Epithelial cell of proximal tubule (primary cell): ENCODE data around the gene ATOH7. TPM values are rescaled to one million over a fixed set of nuclear protein-coding genes. Genes with fewer than 3 reads are reported as not detected.

Experiments used
- DNase-seq: peaks from one replicate; pipeline ENCODE4 v3.0.0-alpha.2; 2011; ENCODE audit warnings: low read depth
- H3K4me3 ChIP-seq: 2 replicates; pipeline ENCODE4 v1.5.1; 2011; ENCODE audit warnings: low read depth, mild to moderate bottlenecking, low read length
- total RNA-seq: library from RNA; depleted of rRNA; stranded (reverse); fragments of >200 nt; gene quantifications from 2 replicates; pipeline ENCODE4 v1.2.3, GENCODE V29; 2015
- TF ChIP-seq, protein P1 (sequence below): conservative IDR thresholded peaks from 2 replicates; pipeline ENCODE4 v1.5.1; 2012; ENCODE audit warnings: low read depth, mild to moderate bottlenecking, low read length

The ATOH7 gene
- total RNA-seq, 1 donor from 2014 or later = not detected

DNA sequence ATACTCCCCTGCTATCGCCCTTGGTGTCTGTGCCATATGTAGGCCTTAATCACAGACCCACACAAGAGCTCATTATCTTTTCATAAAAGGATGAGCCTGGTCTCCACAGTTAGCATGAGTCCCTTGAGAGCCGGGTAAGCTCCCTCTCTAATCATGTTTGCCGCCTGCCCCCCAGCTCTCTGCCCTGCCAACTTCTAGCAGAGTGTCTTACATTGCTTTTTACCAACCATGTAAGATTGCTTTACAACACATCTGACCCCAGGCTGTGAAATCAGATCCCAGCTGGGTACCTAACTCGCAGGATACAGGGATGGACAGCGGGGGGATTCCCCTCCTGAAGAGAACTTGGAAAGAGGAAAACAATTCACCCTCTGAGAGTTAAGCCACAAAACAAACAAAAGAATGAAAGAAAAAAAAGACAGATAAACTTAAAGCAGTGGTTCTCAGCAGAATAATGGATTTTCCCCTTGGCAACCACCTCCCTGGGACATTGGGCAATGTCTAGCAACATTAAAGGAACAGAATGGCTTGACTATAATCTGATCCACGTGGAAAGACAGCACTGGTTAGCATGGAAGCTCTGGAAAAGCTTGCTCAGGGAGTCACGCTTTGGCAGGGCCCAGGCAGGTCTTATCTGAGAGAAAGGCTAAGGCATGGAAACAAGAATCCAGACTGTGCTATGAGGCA lies 39.4 kb upstream of the ATOH7 start:
- no peak overlapping the region for H3K4me3 ChIP-seq
- TF ChIP-seq, protein P1, sequence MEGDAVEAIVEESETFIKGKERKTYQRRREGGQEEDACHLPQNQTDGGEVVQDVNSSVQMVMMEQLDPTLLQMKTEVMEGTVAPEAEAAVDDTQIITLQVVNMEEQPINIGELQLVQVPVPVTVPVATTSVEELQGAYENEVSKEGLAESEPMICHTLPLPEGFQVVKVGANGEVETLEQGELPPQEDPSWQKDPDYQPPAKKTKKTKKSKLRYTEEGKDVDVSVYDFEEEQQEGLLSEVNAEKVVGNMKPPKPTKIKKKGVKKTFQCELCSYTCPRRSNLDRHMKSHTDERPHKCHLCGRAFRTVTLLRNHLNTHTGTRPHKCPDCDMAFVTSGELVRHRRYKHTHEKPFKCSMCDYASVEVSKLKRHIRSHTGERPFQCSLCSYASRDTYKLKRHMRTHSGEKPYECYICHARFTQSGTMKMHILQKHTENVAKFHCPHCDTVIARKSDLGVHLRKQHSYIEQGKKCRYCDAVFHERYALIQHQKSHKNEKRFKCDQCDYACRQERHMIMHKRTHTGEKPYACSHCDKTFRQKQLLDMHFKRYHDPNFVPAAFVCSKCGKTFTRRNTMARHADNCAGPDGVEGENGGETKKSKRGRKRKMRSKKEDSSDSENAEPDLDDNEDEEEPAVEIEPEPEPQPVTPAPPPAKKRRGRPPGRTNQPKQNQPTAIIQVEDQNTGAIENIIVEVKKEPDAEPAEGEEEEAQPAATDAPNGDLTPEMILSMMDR = no peak
- DNase-seq = no peak

GRCh38 chr10:68269562-68270290 lies 37.8 kb upstream of the ATOH7 start:
- TF ChIP-seq, protein P1 = no peak
- no peak for DNase-seq

GRCh38 chr10:68261132-68261856 lies 29.4 kb upstream of the ATOH7 start:
- TF ChIP-seq, protein P1 = no peak
- peak; percentile 23 for DNase-seq
- no peak overlapping the region for H3K4me3 ChIP-seq

More at GRCh38 chr10:68269562-68270290, 37.8 kb upstream of the ATOH7 start:
- no peak overlapping the region for H3K4me3 ChIP-seq

DNA sequence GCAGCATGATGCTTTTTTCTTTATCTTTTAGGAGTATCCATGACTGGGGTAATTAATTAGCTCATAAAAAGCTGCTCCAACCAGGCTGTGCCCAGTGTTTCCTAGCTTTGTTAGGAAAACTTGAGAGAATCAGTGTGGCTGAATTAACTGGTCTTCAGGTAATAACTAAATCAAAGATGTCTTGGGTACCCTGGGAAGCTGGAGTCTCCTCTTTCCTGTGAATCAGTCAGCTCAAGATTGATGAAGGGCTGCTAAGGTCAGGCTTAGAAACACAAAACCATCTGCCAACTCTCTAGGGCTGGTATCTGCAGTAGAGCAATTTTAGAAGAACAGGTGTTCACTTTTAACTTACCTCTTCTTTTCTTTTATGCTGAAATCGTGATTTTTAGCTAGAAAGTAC lies 21.4 kb upstream of the ATOH7 start:
- DNase-seq = no peak
- no peak overlapping the region for H3K4me3 ChIP-seq
- TF ChIP-seq, protein P1 = no peak

DNA sequence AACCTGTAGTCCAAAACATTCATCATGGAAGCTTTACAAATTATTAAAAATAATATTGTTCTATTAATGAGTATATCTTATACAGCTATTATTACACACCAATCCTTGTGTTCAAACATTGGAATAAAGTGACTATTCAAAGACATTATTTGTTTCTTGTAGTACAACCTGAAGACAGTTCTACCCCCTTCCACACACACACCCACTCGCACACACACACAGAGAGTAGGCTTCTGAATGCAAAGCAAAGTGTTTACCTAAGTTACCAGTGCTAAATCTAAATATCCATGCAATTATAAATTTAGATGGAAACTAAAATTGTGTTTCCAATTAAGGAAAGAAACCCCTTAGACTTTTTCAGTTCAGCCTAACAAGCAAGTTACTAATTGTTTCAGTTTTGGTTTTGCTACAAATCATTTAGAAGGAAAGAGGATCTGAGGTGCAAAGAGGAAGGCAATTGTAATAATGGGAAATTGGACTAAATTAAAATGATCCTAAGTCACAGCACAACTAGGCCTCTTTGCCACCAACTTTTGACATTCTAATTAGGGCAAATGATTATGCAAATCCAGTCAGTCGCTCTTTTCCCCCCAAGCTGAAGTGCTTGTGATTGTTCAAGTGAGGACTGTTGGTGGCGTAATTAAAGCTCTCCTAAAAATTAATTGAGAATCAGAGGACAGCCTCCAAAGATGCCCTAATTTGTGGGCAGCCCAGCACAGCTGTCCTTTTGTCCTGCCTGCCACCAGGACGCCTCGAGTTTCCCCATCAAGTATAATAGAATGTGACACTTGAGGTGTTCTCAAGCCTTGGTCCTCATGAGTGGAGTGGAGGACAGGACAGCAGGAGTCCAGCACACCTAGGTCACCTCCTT lies 19.9 kb upstream of the ATOH7 start:
- TF ChIP-seq, protein P1 = no peak
- no peak overlapping the region for H3K4me3 ChIP-seq
- no peak for DNase-seq

DNA sequence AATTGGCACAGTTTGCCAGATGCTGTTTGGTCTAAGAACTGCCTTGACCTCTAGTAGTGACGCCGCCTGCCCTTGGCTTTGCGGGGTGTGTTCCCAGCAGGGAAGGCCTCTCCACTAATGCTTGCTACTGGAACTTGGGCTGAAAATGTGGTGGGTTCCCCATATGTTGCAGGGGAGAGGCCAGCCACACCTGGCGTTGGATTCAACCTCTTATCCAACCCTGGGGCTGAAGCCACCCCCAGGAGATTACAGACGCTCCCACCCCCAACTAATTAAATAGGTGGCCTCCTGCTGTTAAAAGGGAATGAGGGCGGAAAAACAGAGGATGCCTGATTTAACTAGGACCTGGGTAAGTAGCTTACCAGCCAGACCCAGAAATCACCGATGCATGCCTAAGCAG lies 19.2 kb upstream of the ATOH7 start:
- no peak for DNase-seq
- TF ChIP-seq, protein P1 = no peak
- H3K4me3 ChIP-seq = no peak overlapping the region
